ENCODE results near the gene PCSK6.

DNA sequence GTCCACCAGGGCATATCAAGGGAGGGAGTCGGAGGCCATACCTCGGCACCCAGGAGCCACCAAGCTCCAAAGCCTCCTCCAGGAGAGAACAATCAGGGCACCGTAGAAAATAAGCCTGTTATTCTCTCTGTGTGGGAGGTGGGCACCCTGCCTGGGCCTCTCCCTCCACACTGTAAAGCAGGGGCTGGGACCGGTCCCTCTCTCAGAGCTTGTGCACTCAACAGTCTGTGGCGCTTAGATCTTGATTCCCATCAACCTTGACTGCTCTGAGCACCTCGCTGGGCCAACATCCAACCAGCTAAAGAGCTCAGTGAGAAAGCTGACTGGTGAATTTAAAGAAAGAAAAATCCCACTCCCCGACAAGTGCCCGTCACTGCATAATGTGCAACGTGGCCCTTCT is 53.0 kb downstream of the PCSK6 start:
- TF ChIP-seq, protein P1, sequence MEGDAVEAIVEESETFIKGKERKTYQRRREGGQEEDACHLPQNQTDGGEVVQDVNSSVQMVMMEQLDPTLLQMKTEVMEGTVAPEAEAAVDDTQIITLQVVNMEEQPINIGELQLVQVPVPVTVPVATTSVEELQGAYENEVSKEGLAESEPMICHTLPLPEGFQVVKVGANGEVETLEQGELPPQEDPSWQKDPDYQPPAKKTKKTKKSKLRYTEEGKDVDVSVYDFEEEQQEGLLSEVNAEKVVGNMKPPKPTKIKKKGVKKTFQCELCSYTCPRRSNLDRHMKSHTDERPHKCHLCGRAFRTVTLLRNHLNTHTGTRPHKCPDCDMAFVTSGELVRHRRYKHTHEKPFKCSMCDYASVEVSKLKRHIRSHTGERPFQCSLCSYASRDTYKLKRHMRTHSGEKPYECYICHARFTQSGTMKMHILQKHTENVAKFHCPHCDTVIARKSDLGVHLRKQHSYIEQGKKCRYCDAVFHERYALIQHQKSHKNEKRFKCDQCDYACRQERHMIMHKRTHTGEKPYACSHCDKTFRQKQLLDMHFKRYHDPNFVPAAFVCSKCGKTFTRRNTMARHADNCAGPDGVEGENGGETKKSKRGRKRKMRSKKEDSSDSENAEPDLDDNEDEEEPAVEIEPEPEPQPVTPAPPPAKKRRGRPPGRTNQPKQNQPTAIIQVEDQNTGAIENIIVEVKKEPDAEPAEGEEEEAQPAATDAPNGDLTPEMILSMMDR (conservative IDR thresholded peaks at IDR 0.05), result no peak
- no peak for TF ChIP-seq EZH2 (IDR thresholded peaks at IDR 0.05; ENCODE audit: low read depth)
